HFF-Myc (cell line): ENCODE measurements around the gene RTCB.
A peak's percentile ranks its signal among the peaks of the same experiment; 100 is the strongest.
"Not testable (repeated sequence)": the region's sequence is repeated elsewhere in the genome, so short reads cannot be mapped to it uniquely, and the experiment has no call there.

ENCODE experiments used
- DNase-seq: peaks from one replicate; pipeline ENCODE4 v3.0.0-alpha.2; 2011; ENCODE audit warnings: low read depth; ENCODE audit errors: extremely low read depth
- H3K4me3 ChIP-seq: replicated peaks from 2 replicates; pipeline ENCODE4 v1.5.1; 2011; ENCODE audit warnings: low read depth, mild to moderate bottlenecking, control low read depth, low read length
- CTCF ChIP-seq: IDR thresholded peaks from 2 replicates; pipeline ENCODE4 v1.5.1; 2012; ENCODE audit warnings: mild to moderate bottlenecking, low read depth, low read length, control low read depth; ENCODE audit errors: missing control alignments

The RTCB gene

DNA sequence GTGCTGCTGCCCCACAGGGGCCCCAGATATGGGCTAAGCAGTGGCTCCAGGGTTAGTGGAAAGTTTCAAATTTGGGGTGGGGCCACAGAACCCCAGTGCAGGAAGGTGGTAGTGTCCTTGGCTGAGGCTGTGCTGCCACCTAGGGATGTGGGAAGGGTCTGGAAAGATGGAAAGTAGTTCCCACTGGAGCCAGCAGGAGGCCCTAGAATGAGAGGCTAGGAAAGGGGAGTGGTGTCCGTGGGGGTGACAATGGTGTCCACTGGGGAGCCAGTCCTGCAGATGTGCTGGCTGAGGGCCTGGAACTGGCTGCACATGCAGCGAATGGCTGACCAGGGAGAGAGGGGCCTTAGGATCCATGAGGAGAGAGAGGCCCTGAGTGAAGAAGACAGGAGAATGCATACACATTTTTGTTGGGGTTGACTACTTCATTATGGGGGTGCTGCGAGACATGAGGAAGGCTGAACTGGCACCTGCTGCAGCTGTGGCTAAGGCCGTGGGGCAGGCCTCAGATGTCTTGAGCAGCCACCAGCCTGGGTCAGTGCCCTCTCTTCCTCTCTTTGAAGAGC lies 33.3 kb downstream of the RTCB start:
- DNase-seq: no peak
- H3K4me3 ChIP-seq: no peak overlapping the region
- peak; percentile 79 for TF ChIP-seq CTCF

DNA sequence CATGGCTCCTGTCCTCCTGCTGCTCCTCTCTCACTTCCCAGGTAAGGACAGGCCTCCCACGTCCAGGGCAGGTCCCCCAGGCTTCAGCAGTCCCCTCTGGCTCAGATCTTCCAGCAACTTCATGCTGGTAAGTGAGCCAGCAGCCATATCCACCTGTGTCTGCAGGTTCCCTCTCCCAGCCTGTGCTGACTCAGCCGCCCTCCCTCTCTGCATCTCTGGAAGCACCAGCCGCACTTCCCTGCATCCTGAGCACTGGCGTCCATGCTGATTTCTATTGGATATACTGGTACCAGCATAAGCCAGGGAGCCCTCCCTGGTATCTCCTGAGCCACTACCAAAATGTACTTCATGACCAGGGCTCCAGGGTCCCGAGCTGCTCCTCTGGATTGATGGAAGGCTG lies 35.4 kb downstream of the RTCB start:
- no peak for DNase-seq
- H3K4me3 ChIP-seq: no peak overlapping the region
- TF ChIP-seq CTCF: no peak

GRCh38 chr22:32375678-32376450 lies 36.2 kb downstream of the RTCB start:
- H3K4me3 ChIP-seq: no peak overlapping the region
- TF ChIP-seq CTCF: no peak
- no peak for DNase-seq

- DNase-seq: no peak
Observed at GRCh38 chr22:32364210-32364609, 47.8 kb downstream of the RTCB start.

DNA sequence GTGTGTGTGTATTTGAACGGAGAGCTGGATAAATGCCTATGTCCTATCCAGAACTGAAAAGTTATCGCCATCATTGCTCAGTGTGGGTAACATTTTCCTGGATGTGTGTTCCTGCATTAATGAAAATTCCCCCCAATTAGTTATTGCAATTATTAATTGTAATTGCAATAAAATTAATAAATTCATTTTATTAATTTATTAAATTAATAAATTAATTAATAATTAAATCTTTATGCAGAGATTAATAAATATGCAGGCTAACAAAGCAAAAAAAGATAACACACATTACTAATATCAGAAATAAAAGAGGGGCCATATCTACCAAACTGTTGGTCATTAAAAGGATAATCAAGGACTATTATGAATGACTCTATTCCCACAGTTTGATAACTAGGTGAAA lies 50.8 kb downstream of the RTCB start:
- no peak overlapping the region for H3K4me3 ChIP-seq
- no peak for TF ChIP-seq CTCF
- no peak for DNase-seq

More at GRCh38 chr22:32364210-32364609, 47.8 kb downstream of the RTCB start:
- no peak for TF ChIP-seq CTCF
- H3K4me3 ChIP-seq: no peak overlapping the region

DNA sequence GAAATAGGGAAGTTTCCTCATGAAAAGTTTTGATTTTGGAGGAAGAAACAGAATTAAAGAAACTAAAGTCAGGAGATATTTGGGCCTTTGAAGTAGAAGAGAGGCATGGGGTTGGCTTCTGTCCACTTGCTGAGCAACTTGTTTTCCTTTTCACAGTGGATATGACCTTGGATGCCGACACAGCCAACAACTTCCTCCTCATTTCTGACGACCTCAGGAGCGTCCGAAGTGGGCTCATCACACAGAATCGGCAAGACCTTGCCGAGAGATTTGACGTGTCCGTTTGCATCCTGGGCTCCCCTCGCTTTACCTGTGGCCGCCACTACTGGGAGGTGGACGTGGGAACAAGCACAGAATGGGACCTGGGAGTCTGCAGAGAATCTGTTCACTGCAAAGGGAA lies 52.0 kb downstream of the RTCB start:
- H3K4me3 ChIP-seq, DNase-seq: not testable (repeated sequence)

- not testable (repeated sequence) for DNase-seq, H3K4me3 ChIP-seq
Observed at GRCh38 chr22:32357567-32357966, 54.5 kb downstream of the RTCB start, which contains the start of gene RFPL3. Gene RFPL3 (plus strand): TSS chr22:32357867. CDS start chr22:32358072, 205 bp downstream.

GRCh38 chr22:32355760-32356159 lies 56.3 kb downstream of the RTCB start:
- no peak for DNase-seq
- H3K4me3 ChIP-seq: no peak overlapping the region
- TF ChIP-seq CTCF: no peak
